Tibial artery (tissue), 4 donors: ENCODE measurements around the gene PIEZO2.

ENCODE experiments used
- DNase-seq, 2 donors: peaks; one replicate each; pipeline ENCODE4 v3.0.0-alpha.2; 2019
- H3K27ac ChIP-seq, 2 donors: fragments of 200-600 bp; sonication (generic) in 1 of 2; 1 replicate in 1 of 2; 2 replicates in 1 of 2; pipeline ENCODE4 v1.5.1; 2018 to 2019; ENCODE audit warnings: mild to moderate bottlenecking in 1 of 2
- H3K27me3 ChIP-seq, 2 donors: fragments of 200-600 bp; sonication (generic) in 1 of 2; one replicate each; pipeline versions ENCODE4 v1.5.1 to v1.6.0; 2016 to 2019
- H3K36me3 ChIP-seq, 3 donors: fragments of 200-600 bp; sonication (generic) in 2 of 3; one replicate each; pipeline ENCODE4 v1.5.1; 2016 to 2019; ENCODE audit warnings: mild to moderate bottlenecking in 2 of 3
- H3K4me1 ChIP-seq, 4 donors: fragments of 200-600 bp; sonication (generic) in 2 of 4; 1 replicate in 3 of 4; 2 replicates in 1 of 4; pipeline ENCODE4 v1.5.1; 2016 to 2019
- H3K4me3 ChIP-seq, 2 donors: fragments of 200-600 bp; sonication (generic) in 1 of 2; 1 replicate in 1 of 2; 2 replicates in 1 of 2; pipeline ENCODE4 v1.5.1; 2018 to 2019; ENCODE audit warnings: mild to moderate bottlenecking in 2 of 2
- H3K9me3 ChIP-seq, 3 donors: fragments of 200-600 bp; sonication (generic) in 1 of 3; one replicate each; pipeline ENCODE4 v1.5.1; 2016 to 2019
- intact Hi-C: fragments of 100-400 bp; cut with DNase I; formaldehyde crosslinking; loops from one replicate; pipeline ENCODE4 v1.15.0; 2023; ENCODE audit warnings: low total_unique reads
- TF ChIP-seq, protein P1 (sequence below), 2 experiments: fragments of 200-600 bp in 1 of 2; fragments of 450-650 bp in 1 of 2; IDR thresholded peaks; one replicate each; pipeline ENCODE4 v1.5.1; 2017 to 2019; ENCODE audit warnings: antibody characterized with exemption in 2 of 2, mild to moderate bottlenecking in 1 of 2, moderate library complexity in 1 of 2

Gene PIEZO2

DNA sequence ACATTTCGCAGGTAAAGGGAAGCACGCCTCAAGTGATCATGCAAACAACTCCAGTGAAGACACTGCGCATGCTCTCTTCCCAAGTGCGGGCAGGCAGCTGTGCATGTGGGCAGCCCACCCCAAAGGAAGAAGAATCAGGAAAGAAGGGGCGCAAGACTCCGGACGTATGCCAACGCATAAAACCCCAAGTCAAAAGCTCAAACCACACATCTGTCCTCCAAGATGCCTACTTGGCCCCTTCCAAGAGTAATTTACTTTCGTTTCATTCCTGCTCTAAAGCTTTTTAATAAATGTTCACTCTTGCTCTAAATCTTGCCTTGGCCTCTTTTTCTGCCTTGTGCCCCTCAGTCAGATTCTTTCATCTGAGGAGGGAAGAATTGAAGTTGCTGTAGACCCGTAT, 254.9 kb downstream of the PIEZO2 start:
- H3K4me3 ChIP-seq, result no peak overlapping the region
- no peak for DNase-seq
- H3K9me3 ChIP-seq, result no peaks in the 10 kb centered on the region
- TF ChIP-seq, protein P1, sequence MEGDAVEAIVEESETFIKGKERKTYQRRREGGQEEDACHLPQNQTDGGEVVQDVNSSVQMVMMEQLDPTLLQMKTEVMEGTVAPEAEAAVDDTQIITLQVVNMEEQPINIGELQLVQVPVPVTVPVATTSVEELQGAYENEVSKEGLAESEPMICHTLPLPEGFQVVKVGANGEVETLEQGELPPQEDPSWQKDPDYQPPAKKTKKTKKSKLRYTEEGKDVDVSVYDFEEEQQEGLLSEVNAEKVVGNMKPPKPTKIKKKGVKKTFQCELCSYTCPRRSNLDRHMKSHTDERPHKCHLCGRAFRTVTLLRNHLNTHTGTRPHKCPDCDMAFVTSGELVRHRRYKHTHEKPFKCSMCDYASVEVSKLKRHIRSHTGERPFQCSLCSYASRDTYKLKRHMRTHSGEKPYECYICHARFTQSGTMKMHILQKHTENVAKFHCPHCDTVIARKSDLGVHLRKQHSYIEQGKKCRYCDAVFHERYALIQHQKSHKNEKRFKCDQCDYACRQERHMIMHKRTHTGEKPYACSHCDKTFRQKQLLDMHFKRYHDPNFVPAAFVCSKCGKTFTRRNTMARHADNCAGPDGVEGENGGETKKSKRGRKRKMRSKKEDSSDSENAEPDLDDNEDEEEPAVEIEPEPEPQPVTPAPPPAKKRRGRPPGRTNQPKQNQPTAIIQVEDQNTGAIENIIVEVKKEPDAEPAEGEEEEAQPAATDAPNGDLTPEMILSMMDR (IDR thresholded peaks at IDR 0.05), result no peak
- intact Hi-C loops, result no loop called here
- H3K4me1 ChIP-seq, result peaks cover 0 to 10% (median 0%) of the 10 kb centered on the region in 4 donors
- H3K36me3 ChIP-seq, result no peaks in the 10 kb centered on the region
- H3K27ac ChIP-seq, result no peak overlapping the region
- no peaks in the 10 kb centered on the region for H3K27me3 ChIP-seq

DNA sequence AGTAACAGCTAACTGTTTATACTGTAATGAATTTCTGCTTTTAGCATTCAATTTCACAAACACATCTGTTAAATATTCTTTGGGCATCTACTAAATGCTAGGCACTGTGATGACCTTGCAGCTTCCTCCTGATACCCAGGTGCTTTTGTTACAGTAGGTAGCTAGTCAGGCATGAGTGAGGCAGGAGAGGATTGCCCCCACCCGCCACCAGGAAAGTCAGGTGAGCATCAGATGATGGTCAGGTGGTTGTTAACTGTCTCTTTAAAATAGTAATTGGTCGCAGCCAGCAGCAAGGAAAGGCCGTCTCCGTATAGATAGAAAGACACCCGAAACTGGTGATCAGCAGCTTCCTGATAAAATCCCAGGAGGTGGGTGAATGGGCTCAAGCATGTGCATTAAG, 255.6 kb downstream of the PIEZO2 start:
- intact Hi-C loops, result no loop called here
- no peak for DNase-seq
- Histone ChIP-seq H3K27me3 (no peaks in the 10 kb centered on the region), H3K36me3 (no peaks in the 10 kb centered on the region), H3K4me3 (no peak overlapping the region), H3K4me1 (peaks cover 0 to 10% (median 0%) of the 10 kb centered on the region in 4 donors), H3K9me3 (no peaks in the 10 kb centered on the region), H3K27ac (no peak overlapping the region)
- TF ChIP-seq, protein P1 (IDR thresholded peaks at IDR 0.05), result no peak

DNA sequence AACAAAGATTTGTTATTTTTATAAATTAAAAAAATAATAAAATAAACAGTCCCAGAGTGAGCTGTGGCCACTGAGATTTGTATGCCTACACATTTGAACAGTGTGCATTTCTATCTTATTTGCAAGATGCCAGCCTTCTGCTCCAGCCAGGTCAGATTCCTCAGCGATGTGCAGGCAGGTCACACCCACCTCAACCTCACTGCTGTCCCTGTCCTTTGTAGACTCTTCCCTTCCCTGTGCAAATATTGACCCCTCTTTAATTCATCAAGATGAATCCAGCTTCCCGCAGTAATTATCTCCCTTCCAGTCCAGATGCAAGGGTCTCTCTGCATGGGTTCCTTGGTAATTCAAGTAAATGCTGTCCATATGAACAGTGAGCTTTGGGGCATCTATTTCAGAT, 256.2 kb downstream of the PIEZO2 start:
- H3K4me3 ChIP-seq, result no peak overlapping the region
- TF ChIP-seq, protein P1 (IDR thresholded peaks at IDR 0.05), result no peak
- intact Hi-C loops, result no loop called here
- H3K27ac ChIP-seq, result no peak overlapping the region
- no peaks in the 10 kb centered on the region for H3K9me3 ChIP-seq
- H3K27me3 ChIP-seq, result no peaks in the 10 kb centered on the region
- no peaks in the 10 kb centered on the region for H3K36me3 ChIP-seq
- H3K4me1 ChIP-seq, result peaks cover 0 to 10% (median 0%) of the 10 kb centered on the region in 4 donors
- no peak for DNase-seq

DNA sequence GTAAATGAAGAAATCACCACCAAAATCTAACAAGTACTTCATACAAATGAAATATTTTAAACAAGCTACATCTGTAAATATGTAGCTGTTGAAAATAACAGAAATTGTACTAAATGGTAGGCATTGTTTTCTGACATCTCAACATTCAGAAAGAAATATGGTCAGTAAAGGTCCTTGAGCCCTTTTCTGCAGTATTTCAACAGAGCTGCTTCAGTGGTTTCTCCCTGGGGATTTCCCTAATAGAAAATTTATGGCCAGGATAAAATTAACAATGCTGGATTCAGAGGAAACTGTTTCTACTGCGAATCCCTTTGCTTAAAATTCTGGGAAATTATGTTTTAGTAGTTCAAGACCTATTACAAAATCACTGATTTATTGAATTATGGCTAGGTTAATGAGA, 256.6 kb downstream of the PIEZO2 start:
- no peak for DNase-seq
- no peak overlapping the region for H3K4me3 ChIP-seq
- no peaks in the 10 kb centered on the region for H3K27me3 ChIP-seq
- peaks cover 0 to 10% (median 0%) of the 10 kb centered on the region in 4 donors for H3K4me1 ChIP-seq
- TF ChIP-seq, protein P1 (IDR thresholded peaks at IDR 0.05), result no peak
- intact Hi-C loops, result no loop called here
- H3K36me3 ChIP-seq, result no peaks in the 10 kb centered on the region
- no peaks in the 10 kb centered on the region for H3K9me3 ChIP-seq
- H3K27ac ChIP-seq, result no peak overlapping the region

DNA sequence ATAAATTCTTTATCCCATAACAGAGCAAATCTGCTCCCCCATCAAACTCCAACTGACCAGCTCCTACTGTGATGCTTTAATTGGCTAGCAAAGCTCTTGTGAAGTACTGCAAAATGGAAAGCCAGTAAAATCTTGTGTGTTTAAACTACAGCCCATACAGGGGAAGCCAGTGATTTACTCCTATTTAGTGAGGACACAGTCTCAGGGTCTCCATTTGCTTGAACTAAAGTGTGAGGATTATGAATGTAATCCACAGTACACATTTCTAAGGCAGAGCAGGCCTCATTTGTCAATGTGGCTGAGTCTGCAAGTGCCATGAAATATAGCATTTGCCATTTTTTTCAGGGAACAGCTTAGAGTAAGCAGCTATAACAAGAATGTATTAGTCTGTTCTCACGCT, 259.3 kb downstream of the PIEZO2 start:
- no peak overlapping the region for H3K27ac ChIP-seq
- H3K36me3 ChIP-seq, result no peaks in the 10 kb centered on the region
- no peaks in the 10 kb centered on the region for H3K27me3 ChIP-seq
- DNase-seq, result no peak
- H3K4me3 ChIP-seq, result no peak overlapping the region
- no peaks in the 10 kb centered on the region for H3K9me3 ChIP-seq
- TF ChIP-seq, protein P1 (IDR thresholded peaks at IDR 0.05), result no peak
- intact Hi-C loops, result no loop called here
- H3K4me1 ChIP-seq, result peaks cover 0 to 10% (median 0%) of the 10 kb centered on the region in 4 donors

DNA sequence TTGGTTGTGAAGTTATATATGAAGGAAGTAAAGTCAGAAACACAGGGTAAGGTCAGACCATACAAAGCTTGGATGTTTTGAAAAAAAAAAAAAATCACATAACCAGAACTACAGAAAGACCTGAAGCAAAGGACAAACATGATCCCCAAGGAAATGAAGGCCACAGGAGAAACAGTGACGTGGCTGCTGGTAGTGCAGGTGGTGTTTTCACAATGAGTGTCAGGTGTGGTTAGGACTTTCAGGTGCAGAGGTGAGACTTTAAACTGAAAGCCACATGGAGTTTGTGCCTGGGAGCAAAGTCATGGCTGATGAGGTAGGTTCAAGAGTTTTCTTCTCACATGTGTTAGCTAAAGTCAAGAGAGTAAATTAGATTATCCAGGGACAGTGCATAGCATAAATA, 270.7 kb downstream of the PIEZO2 start:
- Histone ChIP-seq H3K36me3 (no peaks in the 10 kb centered on the region), H3K9me3 (no peaks in the 10 kb centered on the region), H3K4me1 (no peaks in the 10 kb centered on the region), H3K27me3 (no peaks in the 10 kb centered on the region), H3K4me3 (no peak overlapping the region), H3K27ac (no peak overlapping the region)
- intact Hi-C loops, result no loop called here
- DNase-seq, result no peak
- TF ChIP-seq, protein P1 (IDR thresholded peaks at IDR 0.05), result no peak
